GM20431 (cell line): ENCODE data around the gene ULBP1.
"Not testable (repeated sequence)": the region's sequence is repeated elsewhere in the genome, so short reads cannot be mapped to it uniquely, and the experiment has no call there.

Experiments
- in situ Hi-C: fragments of 300-500 bp; cut with MseI, MboI; formaldehyde crosslinking; loops from one replicate; pipeline ENCODE4 v1.15.0; 2020; ENCODE audit warnings: low sequenced_read_pairs; ENCODE audit not compliant: unreplicated experiment

Gene ULBP1

GRCh38 chr6:149931501-149931900, 32.2 kb upstream of the ULBP1 start:
- in situ Hi-C loops, result loop anchor here (10.0 kb wide), 1 partner anchor 83 kb away; no protein-coding TSS in a partner anchor

- in situ Hi-C loops, result loop anchor here (10.0 kb wide), 1 partner anchor 82 kb away; no protein-coding TSS in a partner anchor
These were observed 30.7 kb upstream of the ULBP1 start for GRCh38 chr6:149933036-149933435.

- in situ Hi-C loops, result loop anchor here (10.0 kb wide), 1 partner anchor 81 kb away; no protein-coding TSS in a partner anchor
These were observed 30.3 kb upstream of the ULBP1 start for GRCh38 chr6:149933461-149933860.

- in situ Hi-C loops, result loop anchor here (10.0 kb wide), 1 partner anchor 80 kb away; no protein-coding TSS in a partner anchor
These were observed 29.2 kb upstream of the ULBP1 start for GRCh38 chr6:149934249-149935156.

GRCh38 chr6:149935246-149935645, 28.5 kb upstream of the ULBP1 start:
- in situ Hi-C loops, result loop anchor here (10.0 kb wide), 1 partner anchor 80 kb away; no protein-coding TSS in a partner anchor

GRCh38 chr6:149935668-149936067, 28.1 kb upstream of the ULBP1 start:
- in situ Hi-C loops, result loop anchor here (10.0 kb wide), 1 partner anchor 79 kb away; no protein-coding TSS in a partner anchor

- in situ Hi-C loops, result loop anchor here (10.0 kb wide), 1 partner anchor 78 kb away; no protein-coding TSS in a partner anchor
These were observed 27.0 kb upstream of the ULBP1 start for GRCh38 chr6:149936743-149937142.

GRCh38 chr6:149938013-149938570, 25.7 kb upstream of the ULBP1 start:
- in situ Hi-C loops, result loop anchor here (10.0 kb wide), 1 partner anchor 77 kb away; no protein-coding TSS in a partner anchor

GRCh38 chr6:149938571-149939355, 25.0 kb upstream of the ULBP1 start:
- in situ Hi-C loops, result loop anchor here (10.0 kb wide), 1 partner anchor 76 kb away; no protein-coding TSS in a partner anchor

GRCh38 chr6:149939356-149939648, 24.4 kb upstream of the ULBP1 start:
- in situ Hi-C loops, result loop anchor here (10.0 kb wide), 1 partner anchor 75 kb away; no protein-coding TSS in a partner anchor

GRCh38 chr6:149939909-149940671, 23.7 kb upstream of the ULBP1 start:
- in situ Hi-C loops, result loop anchor here (10.0 kb wide), 1 partner anchor 75 kb away; no protein-coding TSS in a partner anchor

GRCh38 chr6:149940672-149940982, 23.1 kb upstream of the ULBP1 start:
- in situ Hi-C loops, result no loop called here

GRCh38 chr6:149941583-149942460, 21.9 kb upstream of the ULBP1 start, which contains the start of gene ULBP2:
Gene ULBP2 (plus strand): TSS chr6:149942014. CDS start chr6:149942073, 59 bp downstream.
- in situ Hi-C loops, result no loop called here

- in situ Hi-C loops, result no loop called here
These were observed 21.3 kb upstream of the ULBP1 start for GRCh38 chr6:149942461-149942829.

GRCh38 chr6:149943321-149943720, 20.4 kb upstream of the ULBP1 start:
- in situ Hi-C loops, result not testable (repeated sequence)

GRCh38 chr6:149945276-149945675, 18.5 kb upstream of the ULBP1 start:
- in situ Hi-C loops, result not testable (repeated sequence)

GRCh38 chr6:149946631-149947030, 17.1 kb upstream of the ULBP1 start:
- in situ Hi-C loops, result not testable (repeated sequence)

GRCh38 chr6:149947533-149947932, 16.2 kb upstream of the ULBP1 start:
- in situ Hi-C loops, result not testable (repeated sequence)

- in situ Hi-C loops, result no loop called here
These were observed 15.7 kb upstream of the ULBP1 start for GRCh38 chr6:149948011-149948410.
